GM12892 (cell line): Measurements from ENCODE around the gene NOXRED1.

Experiments used
- POLR2A ChIP-seq: IDR thresholded peaks from 2 replicates; pipeline ENCODE4 v1.6.1; 2011; ENCODE audit warnings: low read depth, low read length, control low read depth
- TAF1 ChIP-seq: IDR thresholded peaks from 2 replicates; pipeline ENCODE4 v1.6.1; 2011; ENCODE audit warnings: low read depth, mild to moderate bottlenecking, control low read depth, low read length, borderline replicate concordance

- TF ChIP-seq POLR2A (no peak), TAF1 (no peak)
Measured at GRCh38 chr14:77469067-77469505, 45.8 kb upstream of the NOXRED1 start.
